ENCODE measurements around the gene ACSBG1.

Gene ACSBG1

GRCh38 chr15:78243491-78243941 is 9.2 kb upstream of the ACSBG1 start:
- TF ChIP-seq CTCF (IDR thresholded peaks at IDR 0.05): no peak

GRCh38 chr15:78243058-78243457 is 8.7 kb upstream of the ACSBG1 start:
- no peak for DNase-seq (ENCODE audit: low spot score)
- TF ChIP-seq CTCF (IDR thresholded peaks at IDR 0.05): no peak
- Histone ChIP-seq H3K4me3 (no peak overlapping the region), H3K27ac (no peak overlapping the region)

More at GRCh38 chr15:78243491-78243941, 9.2 kb upstream of the ACSBG1 start:
- Histone ChIP-seq H3K4me3 (no peak overlapping the region), H3K27ac (no peak overlapping the region)
- no peak for DNase-seq (ENCODE audit: low spot score)

GRCh38 chr15:78242128-78242527 is 7.8 kb upstream of the ACSBG1 start:
- Histone ChIP-seq H3K4me3 (no peak overlapping the region), H3K27ac (no peak overlapping the region)
- TF ChIP-seq CTCF (IDR thresholded peaks at IDR 0.05): no peak
- DNase-seq (ENCODE audit: low spot score): no peak

DNA sequence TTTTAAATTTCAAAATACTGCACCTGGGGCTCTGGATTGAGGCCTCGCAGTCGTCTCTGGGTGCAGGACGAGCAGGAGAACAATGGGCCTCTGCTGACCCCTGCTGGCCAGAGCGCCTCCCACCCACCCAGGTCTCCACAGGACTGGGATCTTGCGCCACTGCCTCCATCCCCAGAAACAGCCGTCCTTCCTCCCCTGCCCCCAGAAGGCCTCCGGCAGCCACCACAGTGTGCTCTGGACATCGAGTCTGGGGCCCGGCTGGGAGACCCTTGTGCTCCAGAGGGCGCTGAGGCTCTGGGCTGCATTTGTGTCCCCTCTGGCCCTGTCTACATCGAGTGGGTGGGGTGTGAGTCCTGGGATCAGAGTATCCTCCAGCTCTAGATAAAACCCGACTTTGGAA is 6.7 kb upstream of the ACSBG1 start:
- H3K27ac ChIP-seq: no peak overlapping the region
- no peak for DNase-seq (ENCODE audit: low spot score)
- TF ChIP-seq CTCF (IDR thresholded peaks at IDR 0.05): peak; percentile 71
- no peak overlapping the region for H3K4me3 ChIP-seq

DNA sequence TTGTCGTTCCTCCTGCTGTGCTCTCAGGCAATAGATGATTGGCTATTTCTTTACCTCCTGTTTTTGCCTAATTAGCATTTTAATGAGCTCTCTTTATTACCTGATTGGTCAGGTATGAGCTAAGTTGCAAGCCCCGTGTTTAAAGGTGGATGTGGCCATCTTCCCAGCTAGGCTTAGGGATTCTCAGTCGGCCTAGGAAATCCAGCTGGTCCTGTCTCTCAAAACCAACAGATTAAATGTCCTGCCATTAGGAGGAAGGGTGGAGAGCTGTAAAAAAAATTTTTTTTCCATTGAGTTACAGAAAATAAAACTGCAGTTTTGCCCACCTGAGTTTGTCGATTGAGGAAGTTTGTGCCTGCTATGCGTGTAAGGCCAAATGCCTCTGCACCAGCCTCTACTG is 5.4 kb upstream of the ACSBG1 start:
- DNase-seq (ENCODE audit: low spot score): no peak
- Histone ChIP-seq H3K27ac (no peak overlapping the region), H3K4me3 (no peak overlapping the region)
- no peak for TF ChIP-seq CTCF (IDR thresholded peaks at IDR 0.05)

GRCh38 chr15:78237146-78237545 is 2.8 kb upstream of the ACSBG1 start:
- no peak for DNase-seq (ENCODE audit: low spot score)
- TF ChIP-seq CTCF (IDR thresholded peaks at IDR 0.05): no peak
- H3K27ac ChIP-seq: no peak overlapping the region
- H3K4me3 ChIP-seq: no peak overlapping the region

- no peak for DNase-seq (ENCODE audit: low spot score)
- no peak for TF ChIP-seq CTCF (IDR thresholded peaks at IDR 0.05)
- H3K4me3 ChIP-seq: no peak overlapping the region
- no peak overlapping the region for H3K27ac ChIP-seq
These were observed 2.1 kb upstream of the ACSBG1 start for GRCh38 chr15:78236491-78236890.

All from coronary artery (tissue), 2 donors.